ENCODE data around the gene XAB2. TPM values are rescaled to one million over a fixed set of nuclear protein-coding genes. Genes with fewer than 3 reads are reported as not detected.
A peak's percentile ranks its signal among the peaks of the same experiment; 100 is the strongest.

XAB2 gene
- total RNA-seq, 1 experiment from 2014 or later, result 48.0 TPM

DNA sequence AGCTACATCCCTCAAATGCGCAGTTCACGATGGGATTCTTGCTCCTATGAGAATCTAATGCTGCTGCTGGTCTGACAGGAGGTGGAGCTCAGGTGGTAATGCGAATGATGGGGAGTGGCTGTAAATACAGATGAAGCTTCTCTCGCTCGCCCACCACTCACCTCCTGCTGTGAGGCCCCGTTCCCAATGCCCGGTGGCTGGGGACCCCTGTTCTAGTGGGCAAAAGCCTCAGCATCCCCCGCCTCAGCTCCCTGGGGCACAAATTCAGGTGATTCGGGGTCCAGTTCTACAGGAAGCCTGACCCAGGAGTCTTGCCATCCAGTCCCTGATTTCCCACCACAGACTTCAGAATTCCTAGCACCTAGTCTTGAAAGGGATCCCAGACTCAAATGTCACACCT lies 43.2 kb upstream of the XAB2 start:
- Histone ChIP-seq H2AFZ (ENCODE audit: low read length) (no peak overlapping the region), H2BK12ac (ENCODE audit: insufficient read length, low read depth, low read length) (no peak overlapping the region), H3K27ac (ENCODE audit: insufficient read length, low read depth, low read length) (no peak overlapping the region), H3K18ac (ENCODE audit: insufficient read length, low read depth, low read length) (no peak overlapping the region), H4K91ac (ENCODE audit: insufficient read length, low read depth, low read length) (no peak overlapping the region), H3K23ac (ENCODE audit: insufficient read length, low read depth, low read length) (no peak overlapping the region), H2BK120ac (ENCODE audit: low read depth, low read length, poor library complexity, severe bottlenecking) (no peak overlapping the region), H3K9ac (ENCODE audit: extremely low read depth, insufficient read length, low read length) (no peak overlapping the region), H3T11ph (ENCODE audit: low read length) (no peak overlapping the region), H3K79me1 (ENCODE audit: insufficient read depth, low read depth, low read length, poor library complexity, severe bottlenecking) (no peaks in the 10 kb centered on the region), H3K79me2 (ENCODE audit: insufficient read depth, low read length) (no peaks in the 10 kb centered on the region), H3K56ac (ENCODE audit: insufficient read length, low read depth, low read length) (no peak overlapping the region), H3K27me3 (ENCODE audit: insufficient read depth, low read length) (peaks cover 2% of the 10 kb centered on the region; the same call in 1 of the 2 replicates), H2BK20ac (ENCODE audit: low read depth, low read length, poor library complexity, severe bottlenecking) (no peak overlapping the region), H2BK15ac (ENCODE audit: low read depth, low read length) (no peak overlapping the region), H4K5ac (ENCODE audit: insufficient read length, low read depth, low read length) (no peak overlapping the region), H3K23me2 (ENCODE audit: insufficient read length, low read depth, low read length, poor library complexity, severe bottlenecking) (peaks cover 6% of the 10 kb centered on the region), H3K4me2 (ENCODE audit: insufficient read depth, insufficient read length, low read length) (no peak overlapping the region), H3K14ac (ENCODE audit: insufficient read depth, low read length) (no peak overlapping the region), H3K4me1 (ENCODE audit: insufficient read depth, low read length) (no peaks in the 10 kb centered on the region), H3K9me3 (ENCODE audit: control insufficient read depth, low read depth, low read length) (no peaks in the 10 kb centered on the region), H3K4ac (ENCODE audit: low read depth, low read length) (no peak overlapping the region), H4K20me1 (ENCODE audit: control insufficient read depth, insufficient read depth, insufficient read length) (no peaks in the 10 kb centered on the region), H2AK5ac (ENCODE audit: insufficient read length, low read length) (no peak overlapping the region), H2BK5ac (ENCODE audit: insufficient read length, low read length) (no peak overlapping the region), H4K8ac (replicated peaks; ENCODE audit: insufficient read length, low read depth, low read length) (no peak overlapping the region)
- H3K4me1 Mint-ChIP-seq, result peaks cover 4 to 15% of the 10 kb centered on the region in 2 experiments; a peak in 3 of 4 replicates
- peaks cover 88% of the 10 kb centered on the region for H3K27me3 Mint-ChIP-seq (ENCODE audit: low read depth)
- no CpG with 5 or more reads among the region's 9 CpGs for WGBS (ENCODE audit: extremely low coverage, insufficient read length, low lambda C conversion rate)
- peak overlapping the region in 1 of 2 experiments; percentile 60; a peak in 2 of 5 replicates for H3K4me3 Mint-ChIP-seq
- H3K36me3 Mint-ChIP-seq (ENCODE audit: insufficient read depth in 1 of 3, low read depth in 3 of 3), result no peaks in the 10 kb centered on the region
- TF ChIP-seq, protein P1, sequence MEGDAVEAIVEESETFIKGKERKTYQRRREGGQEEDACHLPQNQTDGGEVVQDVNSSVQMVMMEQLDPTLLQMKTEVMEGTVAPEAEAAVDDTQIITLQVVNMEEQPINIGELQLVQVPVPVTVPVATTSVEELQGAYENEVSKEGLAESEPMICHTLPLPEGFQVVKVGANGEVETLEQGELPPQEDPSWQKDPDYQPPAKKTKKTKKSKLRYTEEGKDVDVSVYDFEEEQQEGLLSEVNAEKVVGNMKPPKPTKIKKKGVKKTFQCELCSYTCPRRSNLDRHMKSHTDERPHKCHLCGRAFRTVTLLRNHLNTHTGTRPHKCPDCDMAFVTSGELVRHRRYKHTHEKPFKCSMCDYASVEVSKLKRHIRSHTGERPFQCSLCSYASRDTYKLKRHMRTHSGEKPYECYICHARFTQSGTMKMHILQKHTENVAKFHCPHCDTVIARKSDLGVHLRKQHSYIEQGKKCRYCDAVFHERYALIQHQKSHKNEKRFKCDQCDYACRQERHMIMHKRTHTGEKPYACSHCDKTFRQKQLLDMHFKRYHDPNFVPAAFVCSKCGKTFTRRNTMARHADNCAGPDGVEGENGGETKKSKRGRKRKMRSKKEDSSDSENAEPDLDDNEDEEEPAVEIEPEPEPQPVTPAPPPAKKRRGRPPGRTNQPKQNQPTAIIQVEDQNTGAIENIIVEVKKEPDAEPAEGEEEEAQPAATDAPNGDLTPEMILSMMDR (conservative IDR thresholded peaks at IDR 0.05), result no peak
- peaks cover 0 to 4% of the 10 kb centered on the region in 2 experiments; a peak in 2 of 5 replicates for H3K9me3 Mint-ChIP-seq
- no peak for DNase-seq
- H3K27ac Mint-ChIP-seq, result no peak overlapping the region

Data from H9 (cell line).